ENCODE data around the gene LHFPL2.

Gene LHFPL2

DNA sequence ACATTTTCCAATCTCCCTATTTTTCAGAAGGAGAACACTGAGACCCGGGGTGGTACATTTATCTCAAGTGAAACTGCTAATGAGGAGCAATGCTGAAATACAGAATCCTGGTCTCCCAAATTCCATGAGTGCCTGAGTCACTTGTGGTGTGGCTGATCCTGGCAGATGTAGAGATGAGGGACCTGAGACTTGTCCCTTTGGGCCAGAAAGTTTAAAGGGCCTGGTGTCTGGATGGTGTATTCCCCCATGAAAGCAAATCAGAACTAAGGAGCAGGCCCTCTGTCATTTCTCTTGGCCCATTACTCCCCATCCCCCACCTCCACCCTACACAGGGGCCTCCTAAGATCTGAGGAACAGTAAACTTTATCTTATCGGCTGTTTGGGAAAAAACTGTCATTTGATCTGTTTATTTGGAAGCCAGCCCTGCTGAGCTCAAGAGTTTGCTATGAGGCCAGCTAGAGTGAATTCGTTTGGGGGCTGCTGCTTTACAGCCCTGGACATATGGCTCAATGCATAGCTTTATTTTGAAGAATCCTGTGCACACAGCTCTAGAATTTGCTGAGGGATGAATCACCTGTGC, 140.3 kb downstream of the LHFPL2 start:
- no peaks in the 10 kb centered on the region for H3K27me3 ChIP-seq (ENCODE audit: low read depth)
- no peak overlapping the region for H3K4me3 ChIP-seq
- DNase-seq (ENCODE audit: low spot score in 2 of 2) = no peak

DNA sequence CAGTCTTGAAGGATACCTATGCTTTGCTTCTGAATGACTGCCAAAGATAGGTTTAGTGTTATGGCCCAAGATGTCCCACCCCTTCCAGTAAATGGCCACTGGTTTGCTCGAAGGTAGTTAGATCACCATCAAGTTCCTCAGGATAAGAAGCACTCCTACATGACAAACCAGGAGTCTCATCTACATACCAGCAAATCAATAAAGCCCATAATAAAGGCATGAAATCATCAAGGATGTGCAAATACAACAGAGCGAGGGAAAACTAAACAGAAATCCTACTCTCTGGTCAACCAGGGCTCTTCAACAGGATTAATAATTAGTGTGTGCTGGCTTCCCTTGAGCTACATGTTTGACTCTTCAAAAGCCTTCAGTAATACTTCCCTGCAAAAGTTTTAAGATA, 141.0 kb downstream of the LHFPL2 start:
- in situ Hi-C loops (cut with MboI; ENCODE audit: low sequenced_read_pairs) = no loop called here
- Histone ChIP-seq H3K27me3 (ENCODE audit: low read depth) (no peaks in the 10 kb centered on the region), H3K9me3 (no peaks in the 10 kb centered on the region; the same call in 1 of the 2 replicates), H3K36me3 (replicated peaks) (no peaks in the 10 kb centered on the region), H3K4me1 (peaks cover 29% of the 10 kb centered on the region), H3K4me3 (no peak overlapping the region)
- no peak for DNase-seq (ENCODE audit: low spot score in 2 of 2)

More for the DNA sequence above, 140.3 kb downstream of the LHFPL2 start:
- in situ Hi-C loops (cut with MboI; ENCODE audit: low sequenced_read_pairs) = no loop called here
- Histone ChIP-seq H3K4me1 (peaks cover 22% of the 10 kb centered on the region), H3K9me3 (no peaks in the 10 kb centered on the region; the same call in 1 of the 2 replicates), H3K36me3 (replicated peaks) (no peaks in the 10 kb centered on the region)

DNA sequence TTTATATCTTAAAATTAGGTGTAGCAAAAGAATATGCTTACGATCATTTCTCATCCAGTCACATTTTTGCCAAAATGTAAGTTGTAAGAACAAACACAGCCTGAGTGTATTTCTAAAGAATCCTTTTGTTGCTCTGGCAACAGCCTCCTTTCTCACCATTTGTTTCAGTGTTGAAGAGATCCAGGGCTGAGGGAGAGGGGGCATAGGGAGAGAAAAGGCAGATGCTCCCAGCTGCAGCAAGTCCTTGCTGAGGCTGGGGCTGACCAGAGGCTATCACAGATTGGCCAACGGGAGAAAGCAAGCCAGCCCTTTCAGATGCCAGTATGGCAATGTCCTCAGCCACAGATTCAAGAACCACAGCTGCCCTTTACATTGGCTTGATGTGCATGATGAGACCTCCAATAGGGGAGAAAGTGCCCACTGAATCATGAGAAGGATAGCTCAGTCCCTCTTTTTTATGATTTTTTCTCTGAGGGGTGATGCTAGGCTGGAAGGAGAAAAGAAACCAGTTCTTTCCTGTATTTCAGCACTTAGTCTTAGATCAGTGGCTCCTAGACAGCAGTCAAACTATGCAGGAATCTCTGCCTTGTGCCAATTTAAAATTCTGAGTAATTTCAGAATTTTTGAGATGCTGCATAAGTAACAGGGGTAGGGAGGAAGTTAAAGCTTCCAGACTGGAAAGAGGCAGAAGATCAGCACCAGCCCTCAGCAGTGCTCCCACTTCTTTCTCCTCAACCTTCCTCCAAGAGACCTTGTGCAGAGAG, 142.1 kb downstream of the LHFPL2 start:
- Histone ChIP-seq H3K4me1 (peaks cover 35% of the 10 kb centered on the region), H3K27me3 (ENCODE audit: low read depth) (no peaks in the 10 kb centered on the region), H3K4me3 (no peak overlapping the region)

DNA sequence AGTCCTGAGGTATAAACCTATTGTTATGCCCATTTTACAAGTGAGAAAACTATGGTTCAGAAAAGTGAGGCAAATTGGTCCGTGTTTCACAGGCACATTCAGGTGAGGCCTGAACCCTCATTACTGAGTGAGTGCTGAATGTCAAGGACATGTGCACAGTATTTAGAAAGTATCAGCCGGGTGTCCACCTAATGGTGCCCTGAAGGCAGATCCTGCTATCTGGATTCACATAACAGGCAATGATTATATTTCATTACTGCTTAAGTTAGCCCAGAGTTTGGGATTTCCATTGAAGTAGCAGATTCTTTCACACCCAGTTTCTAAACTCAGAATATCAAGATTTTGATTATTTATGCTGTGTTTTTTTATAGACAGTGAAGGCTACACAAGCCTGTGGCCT, 142.7 kb downstream of the LHFPL2 start:
- Histone ChIP-seq H3K4me1 (peaks cover 35% of the 10 kb centered on the region), H3K36me3 (replicated peaks) (no peaks in the 10 kb centered on the region), H3K4me3 (no peak overlapping the region), H3K27me3 (ENCODE audit: low read depth) (no peaks in the 10 kb centered on the region), H3K9me3 (no peaks in the 10 kb centered on the region; the same call in 1 of the 2 replicates)
- DNase-seq (ENCODE audit: low spot score in 2 of 2) = peak; percentile 24 to 49
- in situ Hi-C loops (cut with MboI; ENCODE audit: low sequenced_read_pairs) = no loop called here

More for the DNA sequence above, 142.1 kb downstream of the LHFPL2 start:
- Histone ChIP-seq H3K9me3 (no peaks in the 10 kb centered on the region; the same call in 1 of the 2 replicates), H3K36me3 (replicated peaks) (no peaks in the 10 kb centered on the region)
- no peak for DNase-seq (ENCODE audit: low spot score in 2 of 2)
- in situ Hi-C loops (cut with MboI; ENCODE audit: low sequenced_read_pairs) = no loop called here

DNA sequence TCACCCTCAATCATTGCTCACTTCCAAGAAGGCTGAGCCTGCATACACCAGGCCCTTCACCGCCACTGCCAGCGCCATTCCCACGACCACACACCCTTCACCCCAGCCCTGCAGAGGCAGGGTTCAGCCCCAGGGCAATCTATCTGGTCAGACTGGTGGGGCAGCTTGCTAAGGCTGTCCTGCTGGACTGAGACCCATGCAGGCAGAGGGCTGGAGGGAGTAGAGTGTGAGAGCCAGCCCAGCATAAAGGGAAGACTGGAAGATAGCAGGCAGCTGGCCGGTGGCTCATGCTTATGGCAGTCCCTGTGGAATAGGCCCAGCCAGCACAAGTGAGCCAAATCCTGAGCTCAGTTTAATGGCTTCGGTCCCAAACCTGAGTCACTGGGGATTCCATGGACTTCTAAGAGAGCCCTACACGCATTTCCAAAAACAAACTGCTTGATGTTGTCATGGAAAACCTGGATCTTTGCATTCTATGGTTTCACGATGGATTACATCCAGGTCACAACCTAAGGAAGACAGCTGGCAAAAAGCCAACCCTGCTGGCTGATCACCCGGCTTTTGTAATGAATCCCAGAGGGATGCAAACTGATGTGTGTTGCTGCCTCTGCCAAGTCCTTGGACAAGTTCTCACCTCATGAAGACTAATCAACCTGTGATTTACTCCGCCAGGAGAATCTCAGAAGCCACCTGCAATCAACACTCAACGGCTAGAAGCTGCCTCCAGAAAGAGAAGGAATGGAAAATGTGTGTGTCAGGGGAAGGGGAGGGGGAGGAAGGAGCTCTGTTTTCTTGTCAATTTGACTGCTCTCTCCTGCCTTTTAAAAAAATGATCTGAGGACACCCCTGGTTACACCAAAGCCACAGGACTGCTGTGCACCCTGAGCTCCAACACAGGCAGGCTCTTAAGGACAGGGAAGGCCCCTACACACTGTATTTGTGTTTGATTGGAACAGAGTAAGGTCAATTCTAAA, 143.6 kb downstream of the LHFPL2 start:
- H3K4me1 ChIP-seq = peaks cover 28% of the 10 kb centered on the region
- in situ Hi-C loops (cut with MboI; ENCODE audit: low sequenced_read_pairs) = no loop called here
- no peaks in the 10 kb centered on the region for H3K9me3 ChIP-seq
- H3K36me3 ChIP-seq (replicated peaks) = no peaks in the 10 kb centered on the region
- DNase-seq (ENCODE audit: low spot score in 2 of 2) = peak; percentile 8 to 66
- H3K27me3 ChIP-seq (ENCODE audit: low read depth) = no peaks in the 10 kb centered on the region
- no peak overlapping the region for H3K4me3 ChIP-seq

DNA sequence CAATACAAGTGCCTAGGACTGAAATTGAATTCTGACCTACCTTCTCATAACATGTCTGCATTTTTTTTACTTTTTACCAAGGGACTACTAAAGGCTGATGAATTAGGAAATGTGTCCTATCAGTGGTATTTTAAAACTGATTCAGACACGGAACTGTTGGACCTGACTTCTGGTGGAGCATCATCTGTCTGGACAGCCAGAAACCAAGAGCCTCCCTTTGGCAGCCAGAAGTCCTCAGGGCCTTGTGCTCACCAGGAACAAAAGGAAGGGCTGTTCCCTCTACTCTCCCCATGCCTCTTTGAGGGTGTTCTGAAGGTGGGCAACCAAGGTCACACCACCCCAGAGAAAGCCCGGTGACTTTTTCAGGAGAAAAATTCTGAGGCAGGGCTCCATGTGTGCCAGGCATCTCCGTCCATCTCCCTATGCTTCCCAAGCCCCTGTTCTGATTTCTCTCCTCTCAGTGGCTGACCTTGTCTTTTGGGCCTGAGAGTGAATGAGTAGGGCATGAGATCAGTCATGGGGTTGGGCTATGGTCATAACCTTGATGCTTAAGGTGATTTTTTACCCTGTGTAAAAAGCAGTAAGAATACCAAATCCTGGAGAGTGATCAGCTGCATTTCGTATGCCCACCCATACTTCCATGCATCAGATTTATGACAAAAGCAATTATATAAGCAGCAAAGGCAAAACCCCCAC, 144.5 kb downstream of the LHFPL2 start:
- Histone ChIP-seq H3K9me3 (no peaks in the 10 kb centered on the region), H3K27me3 (ENCODE audit: low read depth) (no peaks in the 10 kb centered on the region), H3K4me3 (no peak overlapping the region), H3K4me1 (peaks cover 28% of the 10 kb centered on the region), H3K36me3 (replicated peaks) (no peaks in the 10 kb centered on the region)
- in situ Hi-C loops (cut with MboI; ENCODE audit: low sequenced_read_pairs) = no loop called here
- DNase-seq (ENCODE audit: low spot score in 2 of 2) = no peak

DNA sequence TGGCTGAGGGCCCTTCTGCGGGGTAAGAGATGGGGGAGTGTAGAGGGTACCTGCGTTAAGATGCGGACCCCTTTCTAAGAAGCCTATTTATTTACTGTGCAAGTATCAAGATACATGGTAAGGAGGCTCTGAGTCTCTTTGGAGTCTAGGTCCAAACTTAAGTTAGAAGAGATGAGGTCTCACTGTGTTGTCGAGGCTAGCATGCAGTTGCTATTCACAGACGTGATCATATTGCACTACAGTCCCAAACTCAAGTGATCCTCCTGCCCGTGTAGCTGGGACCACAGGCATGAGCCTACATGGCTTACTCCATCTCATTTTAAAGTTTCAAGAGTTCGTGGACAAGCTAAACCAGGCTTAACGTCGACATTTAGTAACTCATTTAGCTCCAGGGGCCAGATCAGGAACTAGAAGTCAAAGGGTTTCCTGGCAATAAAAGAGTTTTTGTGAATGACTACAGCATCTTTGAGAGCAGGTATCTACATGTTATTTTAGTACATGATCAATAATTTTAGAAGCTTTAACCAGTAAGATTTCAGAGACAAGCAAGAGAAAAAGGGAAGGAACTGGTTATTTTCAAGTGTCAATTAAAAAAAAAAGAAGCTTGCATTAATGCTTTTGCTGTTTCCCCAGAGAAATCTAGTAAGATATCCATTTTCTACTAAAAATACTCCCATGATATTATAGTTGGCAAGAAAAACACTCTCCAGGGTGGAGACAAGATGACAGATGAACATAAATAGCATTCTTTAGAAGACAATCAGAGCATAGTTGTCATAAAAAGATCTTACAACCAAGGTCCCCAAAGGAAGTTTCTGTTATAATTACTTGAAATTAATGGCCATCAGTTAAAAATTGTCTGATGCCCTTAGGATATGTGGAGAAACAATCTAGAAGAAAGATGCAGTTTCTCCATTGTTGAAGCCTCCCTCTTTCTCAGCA, 146.9 kb downstream of the LHFPL2 start:
- peaks cover 28% of the 10 kb centered on the region for H3K4me1 ChIP-seq
- H3K9me3 ChIP-seq = no peaks in the 10 kb centered on the region
- no peaks in the 10 kb centered on the region for H3K27me3 ChIP-seq (ENCODE audit: low read depth)
- no peak for DNase-seq (ENCODE audit: low spot score in 2 of 2)
- in situ Hi-C loops (cut with MboI; ENCODE audit: low sequenced_read_pairs) = no loop called here
- H3K4me3 ChIP-seq = no peak overlapping the region
- H3K36me3 ChIP-seq (replicated peaks) = no peaks in the 10 kb centered on the region

DNA sequence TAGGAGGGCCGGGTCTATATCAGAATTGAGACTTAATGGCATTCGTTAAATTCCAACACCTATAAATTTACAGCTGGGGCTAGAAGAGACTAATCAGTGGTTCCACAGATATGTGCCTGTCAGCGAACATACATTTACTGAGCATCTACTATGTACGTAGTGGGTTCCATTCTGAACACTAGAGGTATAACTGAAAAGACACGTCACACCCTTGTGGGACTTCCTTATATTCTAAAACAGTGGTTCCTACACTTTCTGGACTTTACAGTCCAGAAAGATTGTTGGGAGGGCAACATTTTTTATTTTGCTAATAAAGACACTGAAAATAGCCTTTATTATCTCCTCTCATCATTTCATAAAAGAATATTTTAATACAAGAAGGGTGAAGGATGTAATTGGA, 147.7 kb downstream of the LHFPL2 start:
- H3K36me3 ChIP-seq (replicated peaks) = no peaks in the 10 kb centered on the region
- DNase-seq (ENCODE audit: low spot score in 2 of 2) = no peak
- no peaks in the 10 kb centered on the region for H3K9me3 ChIP-seq
- H3K4me3 ChIP-seq = no peak overlapping the region
- peaks cover 23% of the 10 kb centered on the region for H3K4me1 ChIP-seq
- no peaks in the 10 kb centered on the region for H3K27me3 ChIP-seq (ENCODE audit: low read depth)
- in situ Hi-C loops (cut with MboI; ENCODE audit: low sequenced_read_pairs) = no loop called here

DNA sequence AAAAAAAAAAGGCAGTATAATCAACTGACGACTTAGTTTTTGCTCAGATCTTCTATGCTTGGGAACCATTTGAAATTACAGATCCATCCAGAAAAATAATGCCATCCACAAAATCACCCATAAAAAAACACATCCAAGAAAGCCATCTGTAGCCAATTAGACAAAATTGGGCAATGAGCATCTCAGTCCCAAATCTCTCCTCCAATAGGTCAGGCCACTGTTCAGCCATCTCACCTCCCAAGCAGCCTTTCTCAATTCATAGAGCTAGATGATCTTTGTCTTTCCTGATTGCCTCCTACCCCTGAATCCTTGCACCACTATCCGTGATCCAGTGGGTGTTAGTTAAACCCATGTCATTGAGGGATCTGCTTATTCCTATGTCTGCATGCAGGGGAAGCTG, 148.5 kb downstream of the LHFPL2 start:
- Histone ChIP-seq H3K27me3 (ENCODE audit: low read depth) (no peaks in the 10 kb centered on the region), H3K36me3 (replicated peaks) (no peaks in the 10 kb centered on the region), H3K9me3 (no peaks in the 10 kb centered on the region), H3K4me3 (no peak overlapping the region), H3K4me1 (peaks cover 14% of the 10 kb centered on the region)
- DNase-seq (ENCODE audit: low spot score in 2 of 2) = no peak
- in situ Hi-C loops (cut with MboI; ENCODE audit: low sequenced_read_pairs) = no loop called here

DNA sequence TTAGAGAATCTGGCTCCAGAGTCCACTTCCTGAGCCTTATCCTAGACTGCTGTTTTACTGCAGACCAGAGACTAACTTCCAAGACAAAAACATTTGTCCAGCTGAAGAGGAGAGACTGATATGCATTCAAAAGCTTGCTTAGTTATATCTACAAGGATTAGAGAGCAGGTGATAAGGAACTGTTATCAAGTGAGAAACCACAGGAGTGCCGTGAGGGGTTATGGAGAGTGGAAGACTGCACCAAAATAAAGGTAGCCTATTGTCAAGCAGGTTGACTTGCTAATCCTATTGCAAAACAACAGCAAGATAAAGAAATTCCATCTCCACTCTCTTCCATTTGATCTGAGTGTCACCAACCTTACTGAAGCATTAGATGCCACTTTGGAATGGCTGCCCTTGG, 149.1 kb downstream of the LHFPL2 start:
- Histone ChIP-seq H3K9me3 (no peaks in the 10 kb centered on the region), H3K36me3 (replicated peaks) (no peaks in the 10 kb centered on the region), H3K4me1 (peaks cover 13% of the 10 kb centered on the region), H3K27me3 (ENCODE audit: low read depth) (no peaks in the 10 kb centered on the region), H3K4me3 (no peak overlapping the region)
- no peak for DNase-seq (ENCODE audit: low spot score in 2 of 2)
- in situ Hi-C loops (cut with MboI; ENCODE audit: low sequenced_read_pairs) = no loop called here

DNA sequence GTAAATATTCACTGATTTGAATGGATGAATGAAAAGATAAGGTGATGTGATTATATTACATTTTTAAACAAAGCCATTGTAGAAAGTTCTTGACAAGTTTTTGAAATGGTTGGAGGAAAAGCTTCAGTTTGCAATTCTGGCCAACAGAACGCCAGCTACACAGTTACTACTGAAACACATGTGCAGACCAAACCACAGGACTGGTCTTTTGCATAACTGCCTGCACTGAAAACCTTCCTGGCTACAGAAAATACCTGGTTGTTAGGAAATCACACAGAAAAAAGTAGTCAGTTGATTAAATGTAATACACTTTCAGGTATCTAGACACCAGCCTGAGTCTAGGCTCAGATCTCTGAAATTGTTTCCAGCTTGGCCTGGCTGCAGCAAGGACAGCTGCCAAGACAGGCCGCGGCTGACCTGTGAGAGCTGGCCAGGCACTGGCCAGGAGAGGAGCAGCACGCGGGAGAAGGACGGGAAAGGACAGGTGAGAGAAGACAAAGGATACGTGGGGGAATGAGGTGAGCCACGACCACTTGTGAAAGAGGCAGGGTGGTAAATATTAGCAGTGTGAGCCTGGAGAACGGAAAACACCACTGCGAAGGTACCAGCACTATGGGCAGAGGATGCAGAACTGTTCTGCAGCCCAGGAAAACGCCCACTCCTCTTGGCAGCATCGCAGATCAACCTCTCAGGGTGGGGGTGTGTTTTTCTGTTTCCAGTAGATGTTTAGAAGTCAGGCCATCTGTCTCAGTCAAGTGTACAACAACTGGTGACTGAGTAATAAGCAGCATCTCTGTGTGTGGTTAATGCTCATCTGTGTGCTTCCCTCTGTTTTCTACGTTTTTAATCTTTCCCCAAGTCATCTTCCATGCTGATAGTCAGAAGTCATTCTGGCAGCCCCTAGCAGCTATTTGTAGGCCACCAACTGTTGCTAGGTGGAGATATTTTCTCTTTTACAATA, 150.7 kb downstream of the LHFPL2 start:
- no peak for DNase-seq (ENCODE audit: low spot score in 2 of 2)
- H3K4me3 ChIP-seq = no peak overlapping the region
- in situ Hi-C loops (cut with MboI; ENCODE audit: low sequenced_read_pairs) = no loop called here

DNA sequence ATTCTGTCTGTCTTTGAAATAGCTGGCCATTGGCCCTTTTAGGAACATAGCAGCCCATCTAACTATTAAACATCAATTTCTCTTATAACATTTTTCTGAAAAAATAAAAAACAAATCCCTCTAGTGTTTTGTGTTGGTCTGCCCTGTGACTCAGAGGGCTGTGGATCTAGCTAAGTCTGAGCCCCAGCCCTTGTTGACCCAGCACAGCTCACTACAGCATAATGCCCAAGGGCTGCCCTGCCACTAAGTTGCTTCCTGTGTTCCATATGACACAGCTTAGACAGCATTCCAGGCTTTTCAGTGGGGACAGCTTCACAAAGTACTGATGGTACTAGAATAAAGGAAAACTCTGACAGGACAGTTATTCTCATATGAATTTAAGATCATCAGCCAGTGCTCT, 152.2 kb downstream of the LHFPL2 start:
- no peak for DNase-seq (ENCODE audit: low spot score in 2 of 2)
- Histone ChIP-seq H3K9me3 (no peaks in the 10 kb centered on the region), H3K4me3 (no peak overlapping the region), H3K27me3 (ENCODE audit: low read depth) (no peaks in the 10 kb centered on the region), H3K4me1 (no peaks in the 10 kb centered on the region), H3K36me3 (replicated peaks) (no peaks in the 10 kb centered on the region)
- in situ Hi-C loops (cut with MboI; ENCODE audit: low sequenced_read_pairs) = no loop called here

More for the DNA sequence above, 150.7 kb downstream of the LHFPL2 start:
- Histone ChIP-seq H3K36me3 (replicated peaks) (no peaks in the 10 kb centered on the region), H3K4me1 (peaks cover 9% of the 10 kb centered on the region), H3K27me3 (ENCODE audit: low read depth) (no peaks in the 10 kb centered on the region), H3K9me3 (no peaks in the 10 kb centered on the region)

Data from HAP-1 (cell line).